CD14-positive monocyte (primary cell): ENCODE measurements around the gene SRRD. TPM values are rescaled to one million over a fixed set of nuclear protein-coding genes. Genes with fewer than 3 reads are reported as not detected.

Experiments
- DNase-seq, 3 donors: peaks; one replicate each; pipeline ENCODE4 v3.0.0-alpha.2; 2011 to 2022
- H2AFZ ChIP-seq: 2 replicates; pipeline ENCODE4 v1.6.0; 2012; ENCODE audit warnings: mild to moderate bottlenecking, low read depth, low read length, inconsistent platforms; ENCODE audit not compliant: insufficient read depth, poor library complexity, severe bottlenecking
- H3K27ac ChIP-seq, 2 donors: 1 replicate in 1 of 2; 2 replicates in 1 of 2; pipeline ENCODE4 v1.5.1; 2012 to 2013; ENCODE audit warnings: low read length in 2 of 2, control low read depth in 1 of 2, inconsistent platforms in 1 of 2, low read depth in 1 of 2, mild to moderate bottlenecking in 1 of 2
- H3K27me3 ChIP-seq, 2 donors: one replicate each; pipeline versions ENCODE4 v1.6.0 to v1.6.1; 2011 to 2013; ENCODE audit warnings: low read length in 2 of 2; ENCODE audit not compliant: control insufficient read depth in 2 of 2, insufficient read depth in 2 of 2
- H3K36me3 ChIP-seq, 2 donors: replicated peaks in 1 of 2; 1 replicate in 1 of 2; 2 replicates in 1 of 2; pipeline versions ENCODE4 v1.5.1 to v1.6.1; 2012 to 2013; ENCODE audit warnings: low read length in 2 of 2, control low read depth in 1 of 2, inconsistent platforms in 1 of 2, mild to moderate bottlenecking in 1 of 2; ENCODE audit not compliant: insufficient read depth in 2 of 2, control insufficient read depth in 1 of 2
- H3K4me1 ChIP-seq, 2 donors: 1 replicate in 1 of 2; 2 replicates in 1 of 2; pipeline versions ENCODE4 v1.5.1 to v1.6.1; 2012 to 2013; ENCODE audit warnings: low read length in 2 of 2, control low read depth in 1 of 2, inconsistent platforms in 1 of 2, mild to moderate bottlenecking in 1 of 2, moderate library complexity in 1 of 2; ENCODE audit not compliant: insufficient read depth in 2 of 2, control insufficient read depth in 1 of 2
- H3K4me2 ChIP-seq: replicated peaks from 2 replicates; pipeline ENCODE3; 2012; ENCODE audit warnings: low read length, moderate library complexity, mild to moderate bottlenecking; ENCODE audit not compliant: poor library complexity, severe bottlenecking; ENCODE audit errors: extremely low read depth
- H3K4me3 ChIP-seq, 3 experiments: fragments of 200-600 bp in 1 of 3; sonication (generic) in 1 of 3; replicated peaks in 1 of 3; 1 replicate in 2 of 3; 2 replicates in 1 of 3; pipeline ENCODE4 v1.5.1; 2011 to 2013; ENCODE audit warnings: low read length in 3 of 3, mild to moderate bottlenecking in 3 of 3, control low read depth in 2 of 3, low read depth in 2 of 3, inconsistent platforms in 1 of 3, moderate library complexity in 1 of 3
- H3K79me2 ChIP-seq: 2 replicates; pipeline ENCODE4 v1.6.0; 2012; ENCODE audit warnings: mild to moderate bottlenecking, control low read depth, inconsistent platforms, low read length, moderate library complexity; ENCODE audit not compliant: insufficient read depth
- H3K9ac ChIP-seq: 2 replicates; pipeline ENCODE4 v1.6.0; 2017; ENCODE audit warnings: low read length, mild to moderate bottlenecking; ENCODE audit not compliant: insufficient read depth, poor library complexity, severe bottlenecking
- H3K9me3 ChIP-seq, 2 donors: replicated peaks in 1 of 2; 1 replicate in 1 of 2; 2 replicates in 1 of 2; pipeline versions ENCODE4 v1.5.1 to v1.6.1; 2012 to 2013; ENCODE audit warnings: low read length in 2 of 2, control low read depth in 1 of 2; ENCODE audit not compliant: control insufficient read depth in 1 of 2, insufficient read depth in 1 of 2
- H4K20me1 ChIP-seq: 2 replicates; pipeline ENCODE4 v1.6.0; 2012; ENCODE audit warnings: mild to moderate bottlenecking, low read length, control low read depth, moderate library complexity; ENCODE audit not compliant: insufficient read depth
- H3K27ac Mint-ChIP-seq, 7 donors: one replicate each; pipeline ENCODE4 v1.8.0; 2020; ENCODE audit warnings: mild to moderate bottlenecking in 7 of 7, mixed read lengths in 7 of 7, moderate library complexity in 6 of 7, inconsistent platforms in 2 of 7
- H3K27me3 Mint-ChIP-seq, 3 donors: one replicate each; pipeline ENCODE4 v1.8.0; 2021 to 2022; ENCODE audit warnings: low read depth in 3 of 3, mild to moderate bottlenecking in 3 of 3, mixed read lengths in 3 of 3, moderate library complexity in 3 of 3, inconsistent platforms in 1 of 3
- H3K36me3 Mint-ChIP-seq, 2 donors: one replicate each; pipeline ENCODE4 v1.8.0; 2020; ENCODE audit warnings: mixed read lengths in 2 of 2, inconsistent platforms in 1 of 2, mild to moderate bottlenecking in 1 of 2
- H3K4me1 Mint-ChIP-seq: one replicate; pipeline ENCODE4 v1.8.0; 2020; ENCODE audit warnings: mild to moderate bottlenecking, mixed read lengths
- H3K4me3 Mint-ChIP-seq, 2 donors: one replicate each; pipeline ENCODE4 v1.8.0; 2020; ENCODE audit warnings: mild to moderate bottlenecking in 2 of 2, mixed read lengths in 2 of 2, moderate library complexity in 1 of 2
- H3K9me3 Mint-ChIP-seq, 7 donors: one replicate each; pipeline ENCODE4 v1.8.0; 2020 to 2022; ENCODE audit warnings: mixed read lengths in 7 of 7, mild to moderate bottlenecking in 6 of 7, moderate library complexity in 6 of 7, inconsistent platforms in 2 of 7
- CTCF ChIP-seq: fragments of 200-600 bp; IDR thresholded peaks from one replicate; pipeline ENCODE4 v1.8.0; 2022; ENCODE audit warnings: antibody characterized with exemption, mild to moderate bottlenecking
- WGBS: methylation state at CpG from one replicate; pipeline ENCODE4 v1.1.5; 2013; ENCODE audit warnings: missing lambda C conversion rate; ENCODE audit not compliant: insufficient coverage; 5-methylcytosine and 5-hydroxymethylcytosine counted together
- intact Hi-C, 2 donors: fragments of 100-400 bp; cut with micrococcal nuclease; formaldehyde crosslinking; loops; one replicate each; pipeline versions ENCODE4 v1.15.0 to v1.15.1; 2023
- polyA plus RNA-seq, 3 donors: library from polyadenylated mRNA; depleted of rRNA in 1 of 3; unstranded in 2 of 3; stranded (reverse) in 1 of 3; fragments of 300-500 nt in 2 of 3; fragments of >200 nt in 1 of 3; fragmentation: Illumina TruSeq in 2 of 3; gene quantifications; 1 replicate in 2 of 3; 2 replicates in 1 of 3; pipeline ENCODE4 v1.2.3, GENCODE V29; 2012 to 2021

The SRRD gene
- polyA plus RNA-seq, 3 donors: 3.7 to 15.0 (median 10.0) TPM

- no peak overlapping the region for H3K4me3 ChIP-seq
- no peak for TF ChIP-seq CTCF
- no CpG with 5 or more reads among the region's 2 CpGs for WGBS
- no peak overlapping the region for H2AFZ ChIP-seq
- H3K4me2 ChIP-seq: no peak overlapping the region
- no peak for DNase-seq
- H3K9me3 ChIP-seq: no peaks in the 10 kb centered on the region
- Mint-ChIP-seq H3K27ac (no peak overlapping the region), H3K4me3 (no peak overlapping the region), H3K36me3 (peaks cover 85 to 87% of the 10 kb centered on the region in 2 donors), H3K27me3 (peaks cover 0 to 6% (median 0%) of the 10 kb centered on the region in 3 donors), H3K4me1 (peaks cover 15% of the 10 kb centered on the region), H3K9me3 (no peaks in the 10 kb centered on the region)
- H3K9ac ChIP-seq: no peak overlapping the region
- no peaks in the 10 kb centered on the region for H3K79me2 ChIP-seq
- H3K4me1 ChIP-seq: peaks cover 11 to 16% of the 10 kb centered on the region in 2 donors
- no peaks in the 10 kb centered on the region for H3K27me3 ChIP-seq
- no peaks in the 10 kb centered on the region for H4K20me1 ChIP-seq
- H3K36me3 ChIP-seq: peaks cover 71 to 81% of the 10 kb centered on the region in 2 donors
- intact Hi-C loops: no loop called here
- H3K27ac ChIP-seq: no peak overlapping the region
Observed at GRCh38 chr22:26470807-26471206, 12.9 kb upstream of the SRRD start.

GRCh38 chr22:26471522-26471921 is 12.2 kb upstream of the SRRD start:
- peaks cover 18% of the 10 kb centered on the region for H3K4me1 Mint-ChIP-seq
- Histone ChIP-seq H3K4me2 (no peak overlapping the region), H3K9ac (no peak overlapping the region)

More at GRCh38 chr22:26471522-26471921, 12.2 kb upstream of the SRRD start:
- Mint-ChIP-seq H3K4me3 (no peak overlapping the region), H3K36me3 (peaks cover 81 to 82% of the 10 kb centered on the region in 2 donors), H3K27ac (no peak overlapping the region), H3K9me3 (no peaks in the 10 kb centered on the region), H3K27me3 (peaks cover 0 to 6% (median 0%) of the 10 kb centered on the region in 3 donors)
- H3K9me3 ChIP-seq: no peaks in the 10 kb centered on the region
- TF ChIP-seq CTCF: no peak
- no peak overlapping the region for H3K4me3 ChIP-seq
- H3K79me2 ChIP-seq: no peaks in the 10 kb centered on the region
- peaks cover 17 to 21% of the 10 kb centered on the region in 2 donors for H3K4me1 ChIP-seq
- H3K36me3 ChIP-seq: peaks cover 65 to 74% of the 10 kb centered on the region in 2 donors
- H4K20me1 ChIP-seq: no peaks in the 10 kb centered on the region
- 100% methylated on average over 1 of the region's 5 CpGs for WGBS
- no peaks in the 10 kb centered on the region for H3K27me3 ChIP-seq
- no peak for DNase-seq
- H3K27ac ChIP-seq: no peak overlapping the region
- H2AFZ ChIP-seq: no peak overlapping the region
- intact Hi-C loops: no loop called here
